GM23338 (cell line): ENCODE measurements around the gene TRIM71. TPM values are rescaled to one million over a fixed set of nuclear protein-coding genes. Genes with fewer than 3 reads are reported as not detected.

ENCODE experiments used
- ATAC-seq: fragments of 200-7000 bp; cut with Tn5 transposase; 3 replicates; pipeline ENCODE4 v1.9.1; 2020
- DNase-seq: peaks from one replicate; pipeline ENCODE4 v3.0.0-alpha.2; 2015; ENCODE audit warnings: low spot score
- H2AFZ ChIP-seq: fragments of 200-600 bp; sonication (generic); 2 replicates; pipeline ENCODE4 v1.8.0; 2016; ENCODE audit warnings: antibody characterized with exemption, mild to moderate bottlenecking, moderate library complexity
- H3F3A ChIP-seq: fragments of 200-600 bp; sonication (generic); replicated peaks from 2 replicates; pipeline ENCODE4 v1.8.0; 2017; ENCODE audit warnings: antibody characterized with exemption, mixed run types, low read depth
- H3K27ac ChIP-seq: fragments of 200-600 bp; sonication (generic); 2 replicates; pipeline ENCODE4 v1.6.1; 2016; ENCODE audit warnings: low read depth
- H3K27me3 ChIP-seq: fragments of 200-600 bp; sonication (generic); 2 replicates; pipeline ENCODE4 v1.8.0; 2016; ENCODE audit warnings: mild to moderate bottlenecking, mixed run types, moderate library complexity; ENCODE audit not compliant: insufficient read depth
- H3K36me3 ChIP-seq: fragments of 200-600 bp; sonication (generic); 2 replicates; pipeline ENCODE4 v1.8.0; 2016; ENCODE audit warnings: mild to moderate bottlenecking; ENCODE audit not compliant: insufficient read depth
- H3K4me1 ChIP-seq: fragments of 200-600 bp; sonication (generic); 2 replicates; pipeline ENCODE4 v1.8.0; 2016; ENCODE audit warnings: mild to moderate bottlenecking, moderate library complexity; ENCODE audit not compliant: insufficient read depth
- H3K4me2 ChIP-seq: fragments of 200-600 bp; sonication (generic); 2 replicates; pipeline ENCODE4 v1.7.1; 2017; ENCODE audit warnings: mixed run types
- H3K4me3 ChIP-seq: fragments of 200-600 bp; sonication (generic); 2 replicates; pipeline ENCODE4 v1.6.1; 2016; ENCODE audit warnings: mixed run types
- H3K79me2 ChIP-seq: fragments of 200-600 bp; sonication (generic); replicated peaks from 2 replicates; pipeline ENCODE4 v1.8.0; 2017; ENCODE audit warnings: mild to moderate bottlenecking; ENCODE audit not compliant: insufficient read depth
- H3K9me2 ChIP-seq: fragments of 200-600 bp; sonication (generic); 2 replicates; pipeline ENCODE4 v1.8.0; 2017; ENCODE audit not compliant: insufficient read depth
- H4K20me1 ChIP-seq: fragments of 200-600 bp; sonication (generic); replicated peaks from 2 replicates; pipeline ENCODE4 v1.8.0; 2017; ENCODE audit warnings: mild to moderate bottlenecking; ENCODE audit not compliant: insufficient read depth
- H3K27ac Mint-ChIP-seq: 2 replicates; pipeline ENCODE4 v1.8.0; 2020; ENCODE audit warnings: inconsistent platforms, mild to moderate bottlenecking, moderate library complexity, mixed read lengths
- H3K27me3 Mint-ChIP-seq: 3 replicates; pipeline ENCODE4 v1.8.0; 2022; ENCODE audit warnings: low read depth, mild to moderate bottlenecking, moderate library complexity, mixed read lengths, inconsistent platforms; ENCODE audit not compliant: insufficient read depth, poor library complexity
- H3K36me3 Mint-ChIP-seq: 3 replicates; pipeline ENCODE4 v1.8.0; 2021; ENCODE audit warnings: low read depth, mild to moderate bottlenecking, inconsistent platforms, moderate library complexity, mixed read lengths
- H3K4me1 Mint-ChIP-seq: 3 replicates; pipeline ENCODE4 v1.8.0; 2020; ENCODE audit warnings: mild to moderate bottlenecking, inconsistent platforms, mixed read lengths
- H3K4me3 Mint-ChIP-seq: 3 replicates; pipeline ENCODE4 v1.8.0; 2021; ENCODE audit warnings: moderate library complexity, mild to moderate bottlenecking, inconsistent platforms, mixed read lengths
- H3K9me3 Mint-ChIP-seq: 3 replicates; pipeline ENCODE4 v1.8.0; 2020; ENCODE audit warnings: moderate library complexity, mild to moderate bottlenecking, inconsistent platforms, mixed read lengths
- CREB1 ChIP-seq: fragments of 250-450 bp; sonication (Bioruptor Pico); IDR thresholded peaks from 2 replicates; pipeline ENCODE4 v1.5.0; 2020; ENCODE audit warnings: low read depth, mild to moderate bottlenecking, moderate library complexity
- EZH2 ChIP-seq: fragments of 200-600 bp; sonication (generic); IDR thresholded peaks from one replicate; pipeline ENCODE4 v1.8.0; 2017; ENCODE audit warnings: antibody characterized with exemption, mild to moderate bottlenecking, low read depth; ENCODE audit not compliant: unreplicated experiment
- EZH2phosphoT487 ChIP-seq: fragments of 200-600 bp; sonication (generic); IDR thresholded peaks from one replicate; pipeline ENCODE4 v1.8.1; 2018; ENCODE audit warnings: antibody characterized with exemption; ENCODE audit not compliant: unreplicated experiment
- JUNB ChIP-seq: IDR thresholded peaks from one replicate; pipeline ENCODE4 v1.6.1; 2016; ENCODE audit warnings: antibody characterized with exemption; ENCODE audit not compliant: unreplicated experiment
- NANOG ChIP-seq: IDR thresholded peaks from 2 replicates; pipeline ENCODE4 v1.6.1; 2016; ENCODE audit warnings: antibody characterized with exemption, borderline replicate concordance
- POLR2AphosphoS5 ChIP-seq: IDR thresholded peaks from 2 replicates; pipeline ENCODE4 v1.6.1; 2016; ENCODE audit warnings: antibody characterized with exemption, low read depth
- STAT1 ChIP-seq: IDR thresholded peaks from one replicate; pipeline ENCODE4 v1.6.1; 2016; ENCODE audit warnings: antibody characterized with exemption; ENCODE audit not compliant: unreplicated experiment
- ZNF114 ChIP-seq: fragments of 250-450 bp; sonication (Bioruptor Pico); IDR thresholded peaks from 2 replicates; pipeline ENCODE4 v1.5.0; 2020; ENCODE audit warnings: mild to moderate bottlenecking, moderate library complexity
- ZNF331 ChIP-seq: fragments of 250-450 bp; sonication (Bioruptor Pico); IDR thresholded peaks from 2 replicates; pipeline ENCODE4 v1.5.0; 2020; ENCODE audit warnings: low read depth, mild to moderate bottlenecking, moderate library complexity
- polyA plus RNA-seq: library from polyadenylated mRNA; unstranded; fragments of >200 nt; fragmentation: Nextera tagmentation; extraction: Ambion mirVana; gene quantifications from 2 replicates; pipeline ENCODE4 v1.2.1, GENCODE V29; 2016
- total RNA-seq: library from RNA; depleted of rRNA; stranded (reverse); fragments of >200 nt; shearing (Covaris generic); gene quantifications from 2 replicates; pipeline ENCODE4 v1.2.3, GENCODE V29; 2014
- TF ChIP-seq, protein P1 (sequence below): IDR thresholded peaks from 2 replicates; pipeline ENCODE4 v1.6.1; 2016; ENCODE audit warnings: antibody characterized with exemption
- TF ChIP-seq, protein P2 (sequence below): IDR thresholded peaks from one replicate; pipeline ENCODE4 v1.6.1; 2018; ENCODE audit warnings: antibody characterized with exemption; ENCODE audit not compliant: unreplicated experiment
- TF ChIP-seq, protein P3 (sequence below), 2 experiments: fragments of 200-600 bp in 1 of 2; sonication (generic) in 1 of 2; conservative IDR thresholded peaks; 2 replicates each; pipeline versions ENCODE4 v1.5.1 to v1.6.1; 2016 to 2017; ENCODE audit warnings: antibody characterized with exemption in 2 of 2, low read depth in 2 of 2, mild to moderate bottlenecking in 2 of 2, moderate library complexity in 1 of 2
- TF ChIP-seq, protein P4 (sequence below): fragments of 250-450 bp; sonication (Bioruptor Pico); IDR thresholded peaks from 2 replicates; pipeline ENCODE4 v1.5.0; 2020; ENCODE audit warnings: mild to moderate bottlenecking, moderate library complexity

Gene TRIM71
- total and polyA plus RNA-seq, 2 experiments from 2014 or later, result 71.5 to 346 TPM

DNA sequence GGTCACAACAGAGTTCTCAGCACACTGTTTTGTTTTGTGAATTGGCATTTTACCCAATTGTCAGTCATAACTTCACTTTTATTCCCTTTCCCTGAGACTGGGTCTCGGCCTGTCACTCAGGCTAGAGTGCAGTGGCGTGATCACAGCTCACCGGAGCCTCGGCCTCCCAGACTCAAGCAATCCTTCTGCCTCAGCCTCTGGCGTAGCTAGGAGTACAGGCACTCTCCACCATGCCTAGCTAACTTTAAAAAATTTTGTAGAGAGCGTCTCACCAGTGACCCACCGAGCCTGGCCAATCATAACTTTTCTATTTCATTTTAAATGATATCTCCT is 26.5 kb downstream of the TRIM71 start:
- Histone ChIP-seq H3K9me2 (no peaks in the 10 kb centered on the region), H3K36me3 (no peaks in the 10 kb centered on the region), H2AFZ (no peak overlapping the region), H3K79me2 (peaks cover 96% of the 10 kb centered on the region), H3K4me2 (peak overlapping the region; percentile 76), H3K27ac (peak overlapping the region; percentile 91), H4K20me1 (peaks cover 48% of the 10 kb centered on the region), H3F3A (peaks cover 35% of the 10 kb centered on the region), H3K4me1 (peaks cover 87% of the 10 kb centered on the region), H3K4me3 (peak overlapping the region; percentile 51), H3K27me3 (no peaks in the 10 kb centered on the region)
- Mint-ChIP-seq H3K4me3 (peak overlapping the region; percentile 73), H3K27ac (peak overlapping the region; percentile 94), H3K27me3 (peaks cover 54% of the 10 kb centered on the region), H3K36me3 (peaks cover 38% of the 10 kb centered on the region), H3K9me3 (no peaks in the 10 kb centered on the region; the same call in 2 of the 3 replicates), H3K4me1 (peaks cover 95% of the 10 kb centered on the region)
- DNase-seq (peak; percentile 54), ATAC-seq (peak; percentile 15)
- TF ChIP-seq, protein P1, sequence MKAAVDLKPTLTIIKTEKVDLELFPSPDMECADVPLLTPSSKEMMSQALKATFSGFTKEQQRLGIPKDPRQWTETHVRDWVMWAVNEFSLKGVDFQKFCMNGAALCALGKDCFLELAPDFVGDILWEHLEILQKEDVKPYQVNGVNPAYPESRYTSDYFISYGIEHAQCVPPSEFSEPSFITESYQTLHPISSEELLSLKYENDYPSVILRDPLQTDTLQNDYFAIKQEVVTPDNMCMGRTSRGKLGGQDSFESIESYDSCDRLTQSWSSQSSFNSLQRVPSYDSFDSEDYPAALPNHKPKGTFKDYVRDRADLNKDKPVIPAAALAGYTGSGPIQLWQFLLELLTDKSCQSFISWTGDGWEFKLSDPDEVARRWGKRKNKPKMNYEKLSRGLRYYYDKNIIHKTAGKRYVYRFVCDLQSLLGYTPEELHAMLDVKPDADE, result no peak
- TF ChIP-seq CREB1, result no peak
- no peak for TF ChIP-seq EZH2phosphoT487
- no peak for TF ChIP-seq POLR2AphosphoS5
- TF ChIP-seq JUNB, result no peak
- TF ChIP-seq, protein P2, sequence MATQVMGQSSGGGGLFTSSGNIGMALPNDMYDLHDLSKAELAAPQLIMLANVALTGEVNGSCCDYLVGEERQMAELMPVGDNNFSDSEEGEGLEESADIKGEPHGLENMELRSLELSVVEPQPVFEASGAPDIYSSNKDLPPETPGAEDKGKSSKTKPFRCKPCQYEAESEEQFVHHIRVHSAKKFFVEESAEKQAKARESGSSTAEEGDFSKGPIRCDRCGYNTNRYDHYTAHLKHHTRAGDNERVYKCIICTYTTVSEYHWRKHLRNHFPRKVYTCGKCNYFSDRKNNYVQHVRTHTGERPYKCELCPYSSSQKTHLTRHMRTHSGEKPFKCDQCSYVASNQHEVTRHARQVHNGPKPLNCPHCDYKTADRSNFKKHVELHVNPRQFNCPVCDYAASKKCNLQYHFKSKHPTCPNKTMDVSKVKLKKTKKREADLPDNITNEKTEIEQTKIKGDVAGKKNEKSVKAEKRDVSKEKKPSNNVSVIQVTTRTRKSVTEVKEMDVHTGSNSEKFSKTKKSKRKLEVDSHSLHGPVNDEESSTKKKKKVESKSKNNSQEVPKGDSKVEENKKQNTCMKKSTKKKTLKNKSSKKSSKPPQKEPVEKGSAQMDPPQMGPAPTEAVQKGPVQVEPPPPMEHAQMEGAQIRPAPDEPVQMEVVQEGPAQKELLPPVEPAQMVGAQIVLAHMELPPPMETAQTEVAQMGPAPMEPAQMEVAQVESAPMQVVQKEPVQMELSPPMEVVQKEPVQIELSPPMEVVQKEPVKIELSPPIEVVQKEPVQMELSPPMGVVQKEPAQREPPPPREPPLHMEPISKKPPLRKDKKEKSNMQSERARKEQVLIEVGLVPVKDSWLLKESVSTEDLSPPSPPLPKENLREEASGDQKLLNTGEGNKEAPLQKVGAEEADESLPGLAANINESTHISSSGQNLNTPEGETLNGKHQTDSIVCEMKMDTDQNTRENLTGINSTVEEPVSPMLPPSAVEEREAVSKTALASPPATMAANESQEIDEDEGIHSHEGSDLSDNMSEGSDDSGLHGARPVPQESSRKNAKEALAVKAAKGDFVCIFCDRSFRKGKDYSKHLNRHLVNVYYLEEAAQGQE, result no peak
- no peak for TF ChIP-seq EZH2
- TF ChIP-seq ZNF331 (CRISPR knock-in tag), result no peak
- TF ChIP-seq, protein P3, sequence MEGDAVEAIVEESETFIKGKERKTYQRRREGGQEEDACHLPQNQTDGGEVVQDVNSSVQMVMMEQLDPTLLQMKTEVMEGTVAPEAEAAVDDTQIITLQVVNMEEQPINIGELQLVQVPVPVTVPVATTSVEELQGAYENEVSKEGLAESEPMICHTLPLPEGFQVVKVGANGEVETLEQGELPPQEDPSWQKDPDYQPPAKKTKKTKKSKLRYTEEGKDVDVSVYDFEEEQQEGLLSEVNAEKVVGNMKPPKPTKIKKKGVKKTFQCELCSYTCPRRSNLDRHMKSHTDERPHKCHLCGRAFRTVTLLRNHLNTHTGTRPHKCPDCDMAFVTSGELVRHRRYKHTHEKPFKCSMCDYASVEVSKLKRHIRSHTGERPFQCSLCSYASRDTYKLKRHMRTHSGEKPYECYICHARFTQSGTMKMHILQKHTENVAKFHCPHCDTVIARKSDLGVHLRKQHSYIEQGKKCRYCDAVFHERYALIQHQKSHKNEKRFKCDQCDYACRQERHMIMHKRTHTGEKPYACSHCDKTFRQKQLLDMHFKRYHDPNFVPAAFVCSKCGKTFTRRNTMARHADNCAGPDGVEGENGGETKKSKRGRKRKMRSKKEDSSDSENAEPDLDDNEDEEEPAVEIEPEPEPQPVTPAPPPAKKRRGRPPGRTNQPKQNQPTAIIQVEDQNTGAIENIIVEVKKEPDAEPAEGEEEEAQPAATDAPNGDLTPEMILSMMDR (conservative IDR thresholded peaks at IDR 0.05; ENCODE audit: low read depth in 2 of 2), result no peak
- TF ChIP-seq STAT1, result no peak
- TF ChIP-seq NANOG, result no peak
- no peak for TF ChIP-seq ZNF114
- TF ChIP-seq, protein P4, sequence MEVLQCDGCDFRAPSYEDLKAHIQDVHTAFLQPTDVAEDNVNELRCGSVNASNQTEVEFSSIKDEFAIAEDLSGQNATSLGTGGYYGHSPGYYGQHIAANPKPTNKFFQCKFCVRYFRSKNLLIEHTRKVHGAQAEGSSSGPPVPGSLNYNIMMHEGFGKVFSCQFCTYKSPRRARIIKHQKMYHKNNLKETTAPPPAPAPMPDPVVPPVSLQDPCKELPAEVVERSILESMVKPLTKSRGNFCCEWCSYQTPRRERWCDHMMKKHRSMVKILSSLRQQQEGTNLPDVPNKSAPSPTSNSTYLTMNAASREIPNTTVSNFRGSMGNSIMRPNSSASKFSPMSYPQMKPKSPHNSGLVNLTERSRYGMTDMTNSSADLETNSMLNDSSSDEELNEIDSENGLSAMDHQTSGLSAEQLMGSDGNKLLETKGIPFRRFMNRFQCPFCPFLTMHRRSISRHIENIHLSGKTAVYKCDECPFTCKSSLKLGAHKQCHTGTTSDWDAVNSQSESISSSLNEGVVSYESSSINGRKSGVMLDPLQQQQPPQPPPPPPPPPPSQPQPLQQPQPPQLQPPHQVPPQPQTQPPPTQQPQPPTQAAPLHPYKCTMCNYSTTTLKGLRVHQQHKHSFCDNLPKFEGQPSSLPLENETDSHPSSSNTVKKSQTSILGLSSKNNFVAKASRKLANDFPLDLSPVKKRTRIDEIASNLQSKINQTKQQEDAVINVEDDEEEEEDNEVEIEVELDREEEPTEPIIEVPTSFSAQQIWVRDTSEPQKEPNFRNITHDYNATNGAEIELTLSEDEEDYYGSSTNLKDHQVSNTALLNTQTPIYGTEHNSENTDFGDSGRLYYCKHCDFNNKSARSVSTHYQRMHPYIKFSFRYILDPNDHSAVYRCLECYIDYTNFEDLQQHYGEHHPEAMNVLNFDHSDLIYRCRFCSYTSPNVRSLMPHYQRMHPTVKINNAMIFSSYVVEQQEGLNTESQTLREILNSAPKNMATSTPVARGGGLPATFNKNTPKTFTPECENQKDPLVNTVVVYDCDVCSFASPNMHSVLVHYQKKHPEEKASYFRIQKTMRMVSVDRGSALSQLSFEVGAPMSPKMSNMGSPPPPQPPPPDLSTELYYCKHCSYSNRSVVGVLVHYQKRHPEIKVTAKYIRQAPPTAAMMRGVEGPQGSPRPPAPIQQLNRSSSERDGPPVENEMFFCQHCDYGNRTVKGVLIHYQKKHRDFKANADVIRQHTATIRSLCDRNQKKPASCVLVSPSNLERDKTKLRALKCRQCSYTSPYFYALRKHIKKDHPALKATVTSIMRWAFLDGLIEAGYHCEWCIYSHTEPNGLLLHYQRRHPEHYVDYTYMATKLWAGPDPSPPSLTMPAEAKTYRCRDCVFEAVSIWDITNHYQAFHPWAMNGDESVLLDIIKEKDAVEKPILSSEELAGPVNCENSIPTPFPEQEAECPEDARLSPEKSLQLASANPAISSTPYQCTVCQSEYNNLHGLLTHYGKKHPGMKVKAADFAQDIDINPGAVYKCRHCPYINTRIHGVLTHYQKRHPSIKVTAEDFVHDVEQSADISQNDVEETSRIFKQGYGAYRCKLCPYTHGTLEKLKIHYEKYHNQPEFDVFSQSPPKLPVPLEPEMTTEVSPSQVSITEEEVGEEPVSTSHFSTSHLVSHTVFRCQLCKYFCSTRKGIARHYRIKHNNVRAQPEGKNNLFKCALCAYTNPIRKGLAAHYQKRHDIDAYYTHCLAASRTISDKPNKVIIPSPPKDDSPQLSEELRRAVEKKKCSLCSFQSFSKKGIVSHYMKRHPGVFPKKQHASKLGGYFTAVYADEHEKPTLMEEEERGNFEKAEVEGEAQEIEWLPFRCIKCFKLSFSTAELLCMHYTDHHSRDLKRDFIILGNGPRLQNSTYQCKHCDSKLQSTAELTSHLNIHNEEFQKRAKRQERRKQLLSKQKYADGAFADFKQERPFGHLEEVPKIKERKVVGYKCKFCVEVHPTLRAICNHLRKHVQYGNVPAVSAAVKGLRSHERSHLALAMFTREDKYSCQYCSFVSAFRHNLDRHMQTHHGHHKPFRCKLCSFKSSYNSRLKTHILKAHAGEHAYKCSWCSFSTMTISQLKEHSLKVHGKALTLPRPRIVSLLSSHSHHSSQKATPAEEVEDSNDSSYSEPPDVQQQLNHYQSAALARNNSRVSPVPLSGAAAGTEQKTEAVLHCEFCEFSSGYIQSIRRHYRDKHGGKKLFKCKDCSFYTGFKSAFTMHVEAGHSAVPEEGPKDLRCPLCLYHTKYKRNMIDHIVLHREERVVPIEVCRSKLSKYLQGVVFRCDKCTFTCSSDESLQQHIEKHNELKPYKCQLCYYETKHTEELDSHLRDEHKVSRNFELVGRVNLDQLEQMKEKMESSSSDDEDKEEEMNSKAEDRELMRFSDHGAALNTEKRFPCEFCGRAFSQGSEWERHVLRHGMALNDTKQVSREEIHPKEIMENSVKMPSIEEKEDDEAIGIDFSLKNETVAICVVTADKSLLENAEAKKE (CRISPR knock-in tag), result no peak
